Retinal pigment epithelial cell (primary cell): ENCODE results near the gene ZNF232.

Experiments used
- DNase-seq: peaks from one replicate; pipeline ENCODE4 v3.0.0-alpha.2; 2010; ENCODE audit warnings: low read depth
- H3K4me3 ChIP-seq: 2 replicates; pipeline ENCODE4 v1.5.1; 2011; ENCODE audit warnings: mild to moderate bottlenecking, low read length, control low read depth, moderate library complexity
- CTCF ChIP-seq: conservative IDR thresholded peaks from 2 replicates; pipeline ENCODE4 v1.5.1; 2011; ENCODE audit warnings: low read depth, low read length, control low read depth, inconsistent platforms

The ZNF232 gene

GRCh38 chr17:5099271-5099670 is 12.4 kb downstream of the ZNF232 start:
- no peak for DNase-seq
- H3K4me3 ChIP-seq = no peak overlapping the region
- TF ChIP-seq CTCF = no peak

GRCh38 chr17:5097101-5097834 is 14.4 kb downstream of the ZNF232 start:
- no peak for TF ChIP-seq CTCF
- H3K4me3 ChIP-seq = no peak overlapping the region
- no peak for DNase-seq

GRCh38 chr17:5096731-5097100 is 15.0 kb downstream of the ZNF232 start:
- no peak overlapping the region for H3K4me3 ChIP-seq
- DNase-seq = no peak

GRCh38 chr17:5092218-5093010 is 19.3 kb downstream of the ZNF232 start:
- no peak overlapping the region for H3K4me3 ChIP-seq
- no peak for DNase-seq
- TF ChIP-seq CTCF = no peak

More at GRCh38 chr17:5096731-5097100, 15.0 kb downstream of the ZNF232 start:
- no peak for TF ChIP-seq CTCF

- TF ChIP-seq CTCF = no peak
- no peak overlapping the region for H3K4me3 ChIP-seq
- no peak for DNase-seq
These were observed 31.1 kb downstream of the ZNF232 start for GRCh38 chr17:5080591-5080990.

GRCh38 chr17:5078106-5079028 is 33.3 kb downstream of the ZNF232 start, which contains the start of gene ZFP3:
ZFP3 (plus strand) TSS chr17:5078467; CDS start chr17:5091505, 13,038 bp downstream.
- no peak for TF ChIP-seq CTCF

More at GRCh38 chr17:5078106-5079028, 33.3 kb downstream of the ZNF232 start, which contains the start of gene ZFP3:
- H3K4me3 ChIP-seq = peak within 1 kb of the TSS; percentile 54
- peak; percentile 30 for DNase-seq
